HT-29 (cell line): ENCODE results near the gene TIMM29. TPM values are rescaled to one million over a fixed set of nuclear protein-coding genes. Genes with fewer than 3 reads are reported as not detected.

ENCODE experiments used
- DNase-seq: peaks from one replicate; pipeline ENCODE4 v3.0.0-alpha.2; 2015; ENCODE audit warnings: low spot score
- total RNA-seq: library from RNA; depleted of rRNA; stranded (reverse); fragments of >200 nt; shearing (Covaris generic); gene quantifications from 2 replicates; pipeline ENCODE4 v1.2.3, GENCODE V29; 2014; rRNA removed

TIMM29 gene
- total RNA-seq = 34.1 and 37.6 TPM in 2 replicates

DNA sequence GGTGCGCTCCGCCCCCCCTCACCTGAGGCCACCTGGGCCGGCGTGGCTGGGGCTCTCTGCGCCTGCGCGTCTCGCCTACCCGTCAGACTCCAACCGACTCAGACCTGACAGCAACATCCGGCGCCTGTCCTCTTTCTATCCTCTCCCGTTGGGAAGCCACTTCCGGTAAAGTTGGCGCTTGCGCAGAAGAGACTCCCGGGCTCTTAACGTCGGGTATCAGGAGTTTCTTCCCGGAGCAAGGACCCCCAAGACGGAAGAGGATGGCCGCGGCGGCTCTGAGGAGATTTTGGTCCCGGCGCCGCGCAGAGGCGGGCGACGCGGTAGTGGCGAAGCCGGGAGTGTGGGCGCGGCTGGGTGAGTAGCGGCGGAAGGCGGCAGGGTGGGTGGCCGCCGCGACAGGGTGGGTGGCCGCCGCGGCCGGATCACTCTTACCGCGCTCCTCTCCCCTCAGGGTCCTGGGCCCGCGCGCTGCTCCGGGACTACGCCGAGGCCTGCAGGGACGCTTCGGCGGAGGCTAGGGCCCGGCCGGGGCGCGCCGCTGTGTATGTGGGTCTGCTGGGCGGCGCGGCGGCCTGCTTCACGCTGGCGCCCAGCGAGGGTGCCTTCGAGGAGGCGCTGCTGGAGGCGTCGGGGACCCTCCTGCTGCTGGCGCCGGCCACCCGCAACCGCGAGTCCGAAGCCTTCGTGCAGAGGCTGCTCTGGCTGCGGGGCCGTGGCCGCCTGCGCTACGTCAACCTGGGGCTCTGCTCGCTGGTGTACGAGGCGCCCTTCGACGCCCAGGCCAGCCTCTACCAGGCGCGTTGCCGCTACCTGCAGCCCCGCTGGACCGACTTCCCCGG, at the start of gene TIMM29, which contains the start of gene YIPF2:
TSS of gene TIMM29 (plus strand) at position 249 of the 839 bp plus-strand sequence. CDS start at position 261, 12 bp downstream.
TSS of gene YIPF2 (minus strand) at position 77 of the 839 bp plus-strand sequence. CDS start 229 bp downstream, outside the sequence.
- DNase-seq = peak; percentile 96

DNA sequence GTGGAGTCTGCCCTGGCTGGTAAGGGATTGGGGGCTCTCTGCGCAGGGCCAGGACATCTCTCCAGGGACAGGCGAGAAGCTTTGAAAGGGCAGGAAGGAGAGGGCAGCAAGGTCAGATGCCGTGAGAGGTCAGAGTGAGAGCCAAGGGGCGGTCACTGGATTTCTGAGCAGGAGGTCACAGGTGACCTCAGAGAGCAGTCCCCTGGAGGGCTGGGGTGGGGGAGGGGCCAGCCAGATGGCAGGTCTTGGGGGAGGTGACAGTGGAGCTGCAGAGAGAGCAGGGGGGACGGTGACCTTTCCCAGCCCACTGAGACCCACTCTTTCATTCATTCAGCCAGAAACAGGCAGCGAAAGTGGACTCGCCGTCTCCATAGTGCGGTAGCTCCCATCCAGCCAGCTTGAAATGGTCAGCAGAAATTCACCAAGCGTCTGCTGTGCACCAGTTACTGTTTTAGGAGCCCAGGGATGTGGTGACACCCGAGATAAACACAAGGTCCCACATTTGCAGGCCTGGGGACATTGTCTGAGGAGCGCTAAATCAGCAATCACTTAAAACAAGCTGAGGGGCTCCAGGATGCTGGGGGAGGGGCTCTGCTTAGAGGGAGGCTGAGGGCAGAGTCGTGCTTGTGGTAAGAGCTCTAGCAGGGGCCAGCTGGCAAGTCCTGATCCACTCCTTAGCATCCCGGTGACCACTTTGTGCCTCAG, 47.1 kb upstream of the TIMM29 start:
- no peak for DNase-seq

DNA sequence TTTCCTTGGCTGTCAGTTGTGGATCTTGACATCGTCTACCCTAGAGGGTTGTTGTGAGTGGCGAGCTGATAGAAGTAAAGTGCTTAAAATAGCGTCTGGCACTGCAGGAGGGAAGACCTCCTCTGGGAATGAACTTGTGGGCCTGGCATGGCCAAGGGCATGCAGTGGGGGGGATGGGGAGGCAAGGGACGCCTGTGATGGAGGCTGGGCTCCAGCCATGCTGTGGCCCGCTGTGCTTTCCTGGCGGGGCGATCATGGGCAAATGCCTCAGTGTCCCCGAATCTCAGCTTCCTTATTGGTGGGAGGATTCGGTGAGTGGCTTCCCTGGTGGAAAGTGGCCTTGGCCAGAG, 46.5 kb upstream of the TIMM29 start:
- no peak for DNase-seq

DNA sequence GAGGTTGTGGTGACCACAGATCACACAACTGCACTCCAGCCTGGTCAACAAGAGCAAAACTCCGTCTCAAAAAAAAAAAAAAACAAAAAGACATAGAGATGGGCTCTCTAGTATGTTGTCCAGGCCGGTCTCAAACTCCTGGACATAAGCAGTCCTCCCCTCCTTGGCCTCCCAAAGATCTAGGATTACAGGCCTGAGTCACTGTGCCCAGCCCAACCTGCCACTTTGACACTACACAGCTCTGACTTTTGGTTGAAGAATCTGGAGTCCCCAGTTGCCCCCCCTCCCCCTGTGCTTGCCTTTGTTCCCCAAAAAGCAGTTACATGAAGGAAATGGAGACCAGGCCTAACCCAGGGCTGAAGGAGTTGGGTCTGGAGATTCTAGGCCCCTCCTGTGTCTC, 44.3 kb upstream of the TIMM29 start:
- no peak for DNase-seq

DNA sequence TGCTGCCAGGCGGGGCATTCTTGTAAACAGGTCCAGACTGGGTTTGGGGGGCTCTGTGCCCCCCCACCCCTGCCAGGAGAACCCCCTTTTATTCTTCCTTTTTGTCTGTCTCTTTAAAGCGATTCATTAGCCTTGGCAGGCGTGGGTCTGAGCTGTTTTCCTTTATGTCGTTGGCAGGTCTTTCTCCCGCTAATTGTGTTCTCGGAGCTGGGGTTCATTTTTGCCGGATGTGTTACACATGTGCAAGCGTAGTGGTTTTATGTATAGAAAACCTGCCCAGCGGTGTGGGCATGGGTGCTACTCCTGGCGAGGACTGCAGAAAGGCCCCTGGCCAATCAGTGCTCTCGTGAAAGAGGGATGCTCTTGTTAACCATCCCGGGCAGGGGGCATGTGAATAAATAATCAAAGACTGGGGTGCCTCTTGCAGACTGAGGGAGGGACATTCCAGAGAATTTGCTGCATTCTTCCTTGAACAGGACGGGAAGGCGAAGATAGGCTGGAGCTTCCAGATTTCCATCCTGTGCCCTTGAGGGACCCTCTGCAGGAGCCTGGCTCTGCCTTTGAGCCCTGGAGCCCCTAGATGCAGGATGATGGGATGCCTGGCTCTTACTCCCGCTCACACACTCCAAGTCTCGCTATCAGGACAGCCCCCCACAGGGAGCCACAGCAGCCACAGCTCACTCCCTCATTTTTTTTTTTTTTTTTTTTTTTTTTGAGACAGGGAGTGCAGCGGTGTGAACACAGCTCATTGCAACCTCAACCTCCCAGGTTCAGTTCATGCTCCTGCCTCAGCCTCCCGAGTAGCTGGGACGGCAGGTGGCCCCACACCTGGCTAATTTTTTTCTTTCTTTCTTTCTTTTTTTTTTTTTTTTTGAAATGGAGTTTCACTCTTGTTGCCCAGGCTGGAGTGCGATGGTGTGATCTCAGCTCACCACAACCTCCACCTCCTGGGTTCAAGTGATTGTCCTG, 43.1 kb upstream of the TIMM29 start:
- DNase-seq = no peak

DNA sequence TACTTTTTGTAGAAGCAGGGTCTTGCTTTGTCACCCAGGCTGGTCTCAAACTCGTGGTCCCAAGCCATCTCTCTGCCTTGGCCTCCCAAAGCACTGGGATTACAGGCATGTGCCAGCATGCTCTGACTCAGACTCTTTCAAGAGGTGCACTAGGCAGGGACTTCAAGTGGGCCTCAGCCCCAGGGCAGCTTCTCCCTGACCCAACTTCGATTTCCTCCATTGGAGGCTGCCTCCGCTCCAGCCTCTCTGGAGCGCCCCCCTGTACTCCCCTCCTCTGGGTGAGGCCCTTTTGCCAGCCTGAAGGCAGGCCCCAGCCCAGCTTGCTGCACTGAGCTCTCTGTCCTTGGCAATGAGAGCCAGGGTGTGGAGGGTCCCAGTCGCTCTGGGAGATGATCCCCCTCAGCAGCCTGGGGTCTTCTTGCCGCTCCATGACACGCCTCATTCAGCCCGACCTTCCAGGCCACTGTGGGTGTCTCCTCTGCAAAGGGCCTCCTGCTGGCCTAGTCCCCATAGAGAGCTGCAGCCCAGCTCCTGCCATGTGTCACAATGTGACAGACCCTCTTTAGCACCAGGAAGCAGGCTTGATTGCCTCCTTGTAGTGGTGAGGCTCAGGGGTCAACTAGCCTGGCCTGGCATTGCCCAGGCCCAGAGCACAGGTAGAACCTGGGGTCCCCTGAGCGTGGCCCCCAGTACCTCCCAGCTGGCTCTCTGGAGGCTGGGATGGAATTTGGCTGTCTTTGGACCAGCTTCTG, 40.8 kb upstream of the TIMM29 start:
- DNase-seq = no peak

DNA sequence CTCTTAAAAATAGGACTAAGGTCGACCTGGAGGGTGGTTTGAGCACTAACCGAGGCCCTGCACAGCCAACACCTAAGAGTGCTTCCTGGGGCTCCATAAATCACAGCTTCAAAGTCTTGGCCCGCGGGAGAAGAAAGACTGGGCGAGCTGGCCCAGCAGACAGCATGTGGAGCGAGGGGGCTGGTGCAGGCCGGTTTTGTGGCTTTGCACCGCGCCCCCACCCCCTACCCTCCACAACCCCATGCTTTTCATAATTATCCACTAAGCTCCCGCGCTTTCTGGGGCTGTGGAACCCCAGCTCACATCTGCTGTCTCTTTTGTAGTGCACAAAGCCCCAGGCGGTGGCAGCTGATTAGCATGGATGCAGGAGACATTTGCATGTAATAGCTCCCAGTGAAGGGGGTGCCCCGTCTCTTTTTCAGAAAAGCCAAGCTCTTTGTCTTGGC, 40.2 kb upstream of the TIMM29 start:
- no peak for DNase-seq

DNA sequence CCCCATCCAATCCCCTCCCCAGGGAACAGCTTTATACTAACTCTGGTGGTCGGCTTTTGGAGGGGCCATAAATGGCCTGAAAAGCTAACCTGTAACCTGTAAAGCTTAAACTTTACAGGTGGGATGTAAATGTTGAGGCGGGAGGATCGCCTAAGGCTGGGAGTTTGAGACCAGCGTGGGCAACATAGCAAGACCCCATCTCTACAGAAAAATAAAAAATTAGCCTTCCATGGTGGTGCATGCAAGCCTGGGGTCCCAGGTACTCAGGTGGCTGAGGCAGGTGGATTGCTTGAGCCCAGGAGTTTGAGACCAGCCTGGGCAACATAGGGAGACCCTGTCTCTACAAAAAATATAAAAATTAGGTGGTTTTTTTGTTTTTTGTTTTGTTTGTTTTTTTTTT, 38.7 kb upstream of the TIMM29 start:
- no peak for DNase-seq

DNA sequence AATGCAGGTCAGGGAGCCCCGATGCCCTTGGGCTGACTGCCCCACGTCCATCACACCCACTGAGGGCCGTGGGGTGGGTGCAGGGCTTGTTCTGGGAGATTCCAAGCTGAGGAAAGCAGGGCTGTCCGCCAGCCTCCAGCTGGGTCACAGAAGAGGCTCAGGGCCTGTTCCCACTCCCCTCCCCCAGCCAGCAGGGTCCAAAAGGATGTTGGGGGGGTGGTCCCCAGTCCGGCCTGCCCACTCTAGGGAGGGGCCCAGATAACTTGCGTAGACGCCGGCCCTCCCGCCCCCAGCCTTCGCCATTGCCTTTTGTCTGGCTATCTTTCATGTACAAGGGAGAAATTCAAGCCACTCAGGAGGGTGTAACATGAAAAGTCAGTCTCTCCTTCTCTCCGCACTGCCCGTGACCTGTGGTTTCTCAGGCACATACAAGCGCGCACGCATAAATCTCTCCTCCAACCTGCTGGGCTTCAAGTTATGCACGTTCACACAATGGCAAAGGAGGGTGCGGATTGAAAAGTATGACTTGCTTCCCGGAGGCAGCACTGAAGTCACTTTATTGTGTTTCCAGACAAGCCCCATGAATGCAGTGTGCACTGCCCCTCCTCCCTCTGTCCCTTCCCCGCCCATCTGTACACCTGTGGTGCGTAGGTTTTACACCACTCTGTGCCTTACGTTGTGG, 37.1 kb upstream of the TIMM29 start:
- no peak for DNase-seq

DNA sequence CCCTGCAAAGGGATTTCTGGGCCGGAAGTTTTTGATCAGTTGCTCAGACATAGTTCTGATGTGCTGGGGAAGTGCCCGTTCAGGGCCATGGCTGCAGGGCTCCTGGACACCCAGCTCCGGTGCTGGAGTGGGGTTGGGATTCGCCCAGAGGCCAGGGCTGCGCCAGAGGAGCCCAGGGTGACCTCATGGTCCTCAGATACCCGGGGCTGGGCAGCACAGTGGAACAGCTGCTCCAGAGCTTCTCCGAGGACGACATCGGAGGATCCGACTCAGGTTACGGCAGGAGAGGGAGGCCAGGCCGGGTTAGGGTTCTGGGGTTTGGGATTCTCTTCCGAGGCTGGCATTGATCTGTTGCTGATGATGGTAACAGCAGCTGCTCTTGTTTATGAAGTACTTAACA, 36.4 kb upstream of the TIMM29 start:
- no peak for DNase-seq

DNA sequence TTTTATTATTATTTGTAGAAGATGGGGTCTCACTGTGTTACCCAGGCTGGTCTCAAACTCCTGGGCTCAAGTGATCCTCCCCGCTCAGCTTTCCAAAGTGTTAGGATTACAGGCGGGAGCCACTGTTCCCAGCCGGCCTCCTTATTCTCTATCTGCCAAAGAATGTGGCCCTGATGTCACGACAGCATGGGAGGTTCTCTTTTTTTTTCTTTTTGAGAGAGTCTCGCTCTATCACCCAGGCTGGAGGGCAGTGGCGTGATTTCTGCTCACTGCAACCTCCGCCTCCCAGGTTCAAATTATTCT, 33.7 kb upstream of the TIMM29 start:
- DNase-seq = no peak

DNA sequence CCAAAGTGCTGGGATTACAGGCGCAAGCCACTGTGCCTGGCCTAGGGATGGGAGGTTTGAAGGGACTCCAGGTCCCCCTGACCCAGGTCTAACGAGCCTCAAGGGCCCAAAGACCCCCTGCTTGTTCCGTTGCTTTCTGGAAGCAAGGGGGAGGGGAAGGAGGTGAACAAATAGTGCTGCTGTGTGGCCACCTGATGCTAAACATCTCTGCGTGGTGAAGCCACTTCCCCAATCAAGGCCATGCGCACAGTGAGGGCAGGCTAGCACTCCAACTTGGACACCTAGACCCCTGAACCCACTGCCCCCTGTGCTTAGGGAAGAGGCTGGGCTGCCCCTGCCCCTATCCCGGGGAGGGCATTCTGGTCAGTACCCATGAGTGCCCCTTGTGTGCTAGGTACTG, 33.2 kb upstream of the TIMM29 start:
- DNase-seq = no peak

DNA sequence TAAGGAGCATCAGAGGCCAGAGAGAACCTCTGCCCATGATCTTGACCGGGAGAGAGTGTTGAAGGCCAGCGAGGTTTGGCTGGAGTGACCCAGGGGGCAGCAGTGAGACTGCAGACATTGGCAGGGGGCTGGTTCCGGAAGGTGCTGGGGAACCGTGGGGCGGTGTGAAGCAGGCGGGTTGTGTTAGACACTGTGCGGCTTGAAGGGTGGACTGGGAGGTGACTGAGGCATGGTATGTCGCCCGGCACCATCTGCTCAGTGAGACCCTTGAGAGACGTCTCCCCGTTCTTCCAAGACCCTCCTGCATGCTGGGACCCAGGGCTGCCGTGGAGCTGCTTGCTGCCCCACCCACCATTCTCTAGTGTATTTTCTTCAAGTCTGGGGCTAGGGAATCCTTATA, 32.7 kb upstream of the TIMM29 start:
- no peak for DNase-seq

DNA sequence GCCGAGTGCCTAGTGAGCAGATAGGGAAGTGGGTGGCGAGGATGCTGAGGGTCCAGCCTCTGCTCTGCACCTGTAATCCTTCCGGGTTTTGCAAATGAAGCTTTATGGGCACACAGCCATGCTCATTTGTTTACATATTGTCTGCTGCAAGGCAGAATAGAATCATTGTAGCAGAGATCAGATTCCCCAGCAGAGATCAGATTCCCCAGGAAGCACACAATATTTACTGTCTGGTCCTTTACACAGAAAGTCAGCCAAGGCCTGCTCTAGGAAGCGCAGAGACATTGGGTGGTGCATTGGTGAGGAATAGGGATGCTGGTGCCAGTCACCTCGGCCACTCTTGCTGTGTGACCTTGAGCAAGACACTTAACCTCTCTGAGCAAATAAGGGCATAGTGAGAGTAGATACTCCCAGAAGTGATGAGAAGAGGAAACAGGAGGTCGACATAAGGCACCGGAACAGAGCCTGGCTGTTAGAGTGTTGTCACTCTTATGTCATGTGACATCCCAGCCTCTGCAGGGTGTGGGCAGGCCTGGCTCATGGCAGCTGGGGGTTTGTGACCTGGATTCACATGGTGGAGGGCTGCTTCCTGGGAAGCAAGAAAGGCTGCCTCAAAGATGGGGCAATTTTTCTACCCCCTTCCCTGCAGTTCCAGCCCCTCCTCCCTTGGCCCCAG, 31.6 kb upstream of the TIMM29 start:
- DNase-seq = no peak

DNA sequence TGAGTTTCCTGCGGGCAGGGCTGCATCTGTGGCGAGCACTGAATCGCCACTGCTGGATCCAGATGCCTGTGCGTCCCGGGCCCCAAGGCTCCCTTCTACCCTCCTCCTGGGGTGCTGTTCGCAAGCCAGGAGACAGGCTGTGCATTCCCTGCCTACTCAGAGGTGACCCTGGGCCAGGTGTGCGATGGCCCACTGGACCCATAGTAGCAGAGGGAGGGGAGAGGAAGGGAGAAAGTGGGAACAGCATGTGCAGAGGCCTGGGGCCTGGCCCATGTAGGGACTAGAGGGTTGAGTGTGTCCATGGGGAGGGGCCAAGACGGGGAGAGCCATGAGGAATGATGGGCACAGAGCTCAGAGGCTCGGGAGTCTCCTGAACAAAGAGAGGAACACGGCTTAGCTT, 30.0 kb upstream of the TIMM29 start:
- DNase-seq = no peak

DNA sequence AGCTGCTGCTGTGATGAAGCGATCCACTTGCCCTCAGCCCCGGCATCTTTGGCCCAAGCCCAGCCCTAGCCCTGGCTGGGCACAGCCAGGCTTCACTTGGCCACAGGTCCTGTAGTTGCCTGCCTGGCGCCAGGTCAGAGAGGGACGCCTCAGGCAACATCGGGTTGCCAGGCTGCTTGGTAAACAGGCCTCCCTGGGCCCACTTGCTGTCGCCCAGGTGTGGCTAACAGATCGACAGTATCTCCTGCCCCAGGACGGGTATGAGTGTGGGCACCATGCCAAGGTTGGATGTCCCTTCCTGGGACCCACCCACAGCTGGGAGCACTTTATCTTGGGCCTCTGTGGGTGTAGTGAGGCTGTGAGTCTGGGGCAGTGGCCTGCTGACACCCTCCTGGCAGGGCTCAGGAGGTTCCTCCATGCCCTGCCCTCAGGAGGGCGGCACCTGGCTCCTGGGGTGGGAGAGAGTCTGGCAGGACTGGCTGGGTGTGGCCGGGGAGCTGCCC, 29.4 kb upstream of the TIMM29 start:
- DNase-seq = peak; percentile 78

DNA sequence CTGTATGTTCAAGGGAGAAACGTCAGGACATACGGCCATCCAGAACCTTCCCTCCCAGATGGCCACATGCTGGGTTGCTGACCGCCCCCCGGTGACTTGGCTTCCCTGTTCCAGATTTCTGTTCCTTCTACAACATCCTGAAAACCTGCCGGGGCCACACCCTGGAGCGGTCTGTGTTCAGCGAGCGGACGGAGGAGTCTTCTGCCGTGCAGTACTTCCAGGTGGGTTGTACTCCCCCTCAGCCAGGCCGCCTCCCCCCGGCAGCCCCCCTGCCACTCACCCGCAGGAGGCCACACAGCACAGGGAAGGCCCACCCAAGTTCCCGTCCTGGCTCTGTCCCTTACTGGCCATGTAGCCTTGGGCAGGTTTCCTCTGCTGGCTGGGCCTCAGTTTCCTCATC, 20.7 kb upstream of the TIMM29 start:
- no peak for DNase-seq

DNA sequence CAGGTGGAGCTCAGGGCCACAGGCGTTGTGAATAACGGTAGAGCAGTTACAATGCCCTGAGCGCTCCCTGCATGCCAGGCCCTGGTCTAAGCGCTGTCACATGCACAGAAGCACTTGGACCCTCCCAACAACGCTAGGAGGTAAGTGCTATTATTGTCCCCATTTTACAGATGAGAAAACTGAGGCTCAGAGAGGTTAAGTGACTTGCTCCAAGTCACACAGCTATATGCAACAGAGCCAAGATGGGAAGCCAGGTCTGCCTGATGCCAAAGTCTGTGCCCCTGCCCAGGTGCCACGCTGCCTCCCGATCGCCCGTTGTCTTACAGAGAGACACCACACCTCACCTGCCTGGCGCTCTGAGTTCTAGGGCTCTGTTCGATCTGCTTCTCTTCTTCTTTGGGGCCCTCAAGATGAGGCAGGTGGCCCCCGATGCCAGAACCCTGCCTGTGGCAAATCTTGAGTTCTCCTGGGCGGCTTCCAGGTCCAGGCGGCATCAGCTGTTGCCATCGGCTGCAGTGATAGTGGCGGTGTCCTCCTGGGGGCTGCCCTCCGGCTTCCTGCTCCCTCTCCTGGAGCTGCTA, 20.1 kb upstream of the TIMM29 start:
- DNase-seq = no peak

DNA sequence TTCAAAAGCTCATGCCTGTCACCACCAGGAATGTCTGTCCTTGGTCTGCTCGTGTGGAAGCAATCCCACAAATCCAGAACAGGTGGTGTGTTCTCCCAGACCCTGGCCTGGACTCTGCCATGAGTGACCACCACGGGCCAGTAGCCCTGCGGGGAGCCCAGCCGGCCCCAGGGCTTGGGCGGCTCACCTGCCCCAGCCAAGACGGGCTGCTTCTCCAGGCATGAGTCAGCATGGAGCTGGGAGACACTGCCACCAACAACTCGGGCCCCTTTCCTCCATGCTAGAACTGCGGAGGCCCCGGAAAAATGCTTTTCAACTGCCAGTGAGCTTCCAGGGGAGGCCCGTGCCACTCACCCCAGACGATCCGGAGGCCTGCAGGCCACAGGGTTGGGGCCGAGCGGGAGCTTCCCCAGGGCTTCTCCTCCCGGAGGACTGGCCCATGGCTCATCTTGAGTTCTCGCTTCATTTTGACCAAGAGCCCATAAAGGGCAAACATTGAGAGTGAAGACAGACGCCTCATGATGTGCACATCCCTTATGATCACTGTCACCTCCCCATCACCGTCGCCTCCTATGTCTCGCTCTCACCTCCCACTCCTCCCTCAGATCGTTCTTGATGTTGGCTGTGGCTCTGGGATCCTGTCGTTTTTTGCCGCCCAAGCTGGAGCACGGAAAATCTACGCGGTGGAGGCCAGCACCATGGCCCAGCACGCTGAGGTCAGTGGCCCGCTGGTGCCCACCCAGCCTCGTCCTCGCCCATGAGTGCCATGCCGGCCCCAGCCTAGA, 16.8 kb upstream of the TIMM29 start:
- no peak for DNase-seq
